ENCODE measurements around the gene BTLA.
A peak's percentile ranks its signal among the peaks of the same experiment; 100 is the strongest.
"Not testable (repeated sequence)": the region's sequence is repeated elsewhere in the genome, so short reads cannot be mapped to it uniquely, and the experiment has no call there.

Gene BTLA, protein sequence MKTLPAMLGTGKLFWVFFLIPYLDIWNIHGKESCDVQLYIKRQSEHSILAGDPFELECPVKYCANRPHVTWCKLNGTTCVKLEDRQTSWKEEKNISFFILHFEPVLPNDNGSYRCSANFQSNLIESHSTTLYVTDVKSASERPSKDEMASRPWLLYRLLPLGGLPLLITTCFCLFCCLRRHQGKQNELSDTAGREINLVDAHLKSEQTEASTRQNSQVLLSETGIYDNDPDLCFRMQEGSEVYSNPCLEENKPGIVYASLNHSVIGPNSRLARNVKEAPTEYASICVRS
- total RNA-seq = 4.7 to 19.5 (median 14.1) reads per million in 9 experiments

DNA sequence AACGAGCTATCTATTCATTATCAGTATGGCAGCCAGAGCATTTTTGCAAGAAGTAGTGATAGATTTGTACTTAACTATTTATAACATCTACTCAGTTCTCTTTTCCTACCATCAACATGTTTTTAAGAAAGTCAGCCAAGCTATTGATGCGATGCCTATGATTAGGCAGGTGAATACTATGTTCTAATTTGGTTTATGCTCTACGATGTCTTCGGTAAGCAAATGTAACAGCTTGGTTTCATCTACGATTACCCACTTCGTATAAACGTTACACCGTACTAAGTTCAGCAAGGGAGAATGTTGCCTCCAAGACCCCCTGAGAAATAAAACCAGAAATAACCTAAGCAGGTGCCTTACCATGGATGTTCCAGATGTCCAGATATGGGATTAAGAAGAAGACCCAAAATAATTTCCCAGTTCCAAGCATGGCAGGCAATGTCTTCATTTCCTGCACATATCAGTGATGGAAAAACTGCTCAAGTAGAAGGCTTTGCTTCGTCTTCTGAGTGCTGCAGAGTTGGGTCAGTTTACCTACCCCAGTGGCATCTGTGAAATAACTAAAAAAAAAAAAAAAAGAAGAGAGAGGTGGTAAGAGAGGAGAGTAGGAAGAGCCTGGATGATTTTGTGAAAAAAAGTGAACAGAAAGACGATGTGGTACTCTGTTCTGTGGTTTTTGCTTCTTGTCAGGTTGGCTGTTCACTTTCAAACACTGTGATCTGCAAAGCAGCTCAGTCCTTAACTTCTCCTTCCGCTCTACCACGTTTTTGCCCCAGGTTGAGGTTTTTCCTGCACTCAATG, at the start of gene BTLA:
TSS of gene BTLA (minus strand) at position 559 of the 798 bp plus-strand sequence. CDS start at position 445, 114 bp downstream.
- ATAC-seq (replicated peaks) = peak; percentile 69
- peak within 1 kb of the TSS; percentile 57 to 91 for H3K27ac Mint-ChIP-seq
- H3K9me3 Mint-ChIP-seq = no peaks in the 10 kb centered on the region
- no peaks in the 10 kb centered on the region for H3K27me3 Mint-ChIP-seq
- H3K4me1 Mint-ChIP-seq (ENCODE audit: low read depth in 2 of 2) = peaks cover 27 to 49% of the 10 kb centered on the region in 2 donors
- DNase-seq = no peak
- H3K4me3 Mint-ChIP-seq = peak within 1 kb of the TSS; percentile 81 to 88
- H3K36me3 Mint-ChIP-seq (ENCODE audit: insufficient read depth) = peaks cover 13% of the 10 kb centered on the region

DNA sequence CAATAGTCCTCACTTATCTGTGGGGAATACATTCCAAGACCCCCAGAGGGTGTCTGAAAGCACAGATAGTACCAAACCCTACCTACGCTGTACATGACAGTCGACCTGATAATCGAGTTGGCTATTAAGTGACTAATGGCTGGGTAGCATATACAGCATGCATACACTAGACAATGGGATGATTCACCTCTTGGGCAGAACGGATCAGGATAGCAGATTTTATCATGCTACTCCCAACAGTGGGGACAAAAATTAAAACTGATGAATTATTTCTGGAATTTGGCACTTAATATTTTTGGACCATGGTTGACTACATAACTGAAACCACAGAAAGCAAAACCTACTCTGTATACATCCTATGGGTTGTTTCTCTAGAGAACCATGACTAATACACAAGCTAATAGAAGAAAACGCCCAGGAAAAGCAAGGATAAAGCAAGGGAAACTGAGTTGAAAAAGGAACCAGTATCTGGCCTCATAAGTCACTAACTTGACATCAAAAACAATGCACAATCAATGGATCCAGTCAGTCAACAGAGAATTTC, 47.0 kb upstream of the BTLA start:
- no peaks in the 10 kb centered on the region for H3K9me3 Mint-ChIP-seq
- H3K4me1 Mint-ChIP-seq (ENCODE audit: low read depth in 2 of 2) = peaks cover 5 to 11% of the 10 kb centered on the region in 2 donors
- H3K4me3 Mint-ChIP-seq = no peak overlapping the region
- ATAC-seq (replicated peaks) (no peak), DNase-seq (no peak)
- no peaks in the 10 kb centered on the region for H3K27me3 Mint-ChIP-seq
- peaks cover 72% of the 10 kb centered on the region for H3K36me3 Mint-ChIP-seq (ENCODE audit: insufficient read depth)
- peak overlapping the region in 1 of 2 donors; percentile 35 for H3K27ac Mint-ChIP-seq

DNA sequence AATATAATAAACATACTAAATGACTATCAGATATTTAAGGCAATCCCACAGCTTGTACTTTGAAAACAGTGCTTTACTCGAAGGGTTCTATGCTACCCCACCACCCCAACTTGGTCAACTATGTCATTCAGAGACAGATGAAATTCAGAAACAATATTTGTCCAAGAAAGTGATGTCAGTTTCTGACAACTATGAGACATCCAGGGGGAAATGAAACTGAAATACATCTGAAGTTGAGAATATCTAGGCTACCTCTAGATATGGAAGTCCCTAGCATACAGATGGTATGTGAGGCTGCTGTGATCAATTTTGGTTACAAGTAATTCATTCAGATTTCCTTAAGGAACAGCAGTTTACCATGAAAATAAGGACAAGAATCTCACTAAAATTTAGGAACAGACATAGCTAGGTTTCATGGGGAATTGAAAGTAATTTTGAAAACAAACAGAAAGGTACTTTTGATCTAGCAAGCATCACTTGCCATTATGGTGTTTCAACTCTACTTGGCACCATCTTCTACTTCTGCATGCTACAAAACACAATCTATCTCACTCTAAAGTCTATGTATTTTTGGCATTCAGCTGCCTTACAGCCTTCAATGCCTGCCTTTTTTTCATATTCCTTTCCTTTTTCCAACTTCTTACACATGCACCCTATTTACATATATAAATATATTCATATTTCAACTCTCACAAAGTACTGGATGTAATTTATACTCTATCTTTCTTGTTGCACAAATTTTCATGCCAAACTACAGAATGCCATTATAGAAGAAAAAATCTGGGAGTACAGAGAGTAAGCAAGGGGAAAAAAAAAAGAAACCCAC, 40.8 kb upstream of the BTLA start:
- DNase-seq (no peak), ATAC-seq (replicated peaks) (no peak)
- Mint-ChIP-seq H3K36me3 (ENCODE audit: insufficient read depth) (peaks cover 70% of the 10 kb centered on the region), H3K27ac (peak overlapping the region in 1 of 2 donors; percentile 41), H3K9me3 (no peaks in the 10 kb centered on the region), H3K4me1 (ENCODE audit: low read depth in 2 of 2) (peaks cover 2 to 19% of the 10 kb centered on the region in 2 donors), H3K27me3 (no peaks in the 10 kb centered on the region), H3K4me3 (no peak overlapping the region)

DNA sequence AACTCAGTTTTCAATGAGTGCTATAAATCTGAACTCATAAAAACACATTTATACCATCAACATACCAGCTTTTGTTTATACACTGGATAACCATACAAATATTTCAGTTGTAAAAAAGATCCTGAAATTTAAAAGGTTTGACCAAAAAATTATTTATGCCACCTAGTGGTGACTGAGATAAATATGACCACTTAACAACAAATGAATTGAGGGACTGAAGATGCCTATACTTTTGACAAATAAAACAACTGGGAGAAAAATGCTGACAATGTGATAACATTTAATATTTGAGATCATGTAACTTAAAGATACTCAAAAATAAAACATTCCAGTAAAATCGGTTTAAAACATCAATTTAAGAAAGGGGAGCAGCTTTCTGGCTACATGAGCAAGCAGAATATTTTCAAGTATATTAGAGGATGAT, 32.1 kb upstream of the BTLA start:
- ATAC-seq (replicated peaks) = peak; percentile 35
- peaks cover 3% of the 10 kb centered on the region in 2 donors for H3K4me1 Mint-ChIP-seq (ENCODE audit: low read depth in 2 of 2)
- no peaks in the 10 kb centered on the region for H3K9me3 Mint-ChIP-seq
- peaks cover 53% of the 10 kb centered on the region for H3K36me3 Mint-ChIP-seq (ENCODE audit: insufficient read depth)
- no peaks in the 10 kb centered on the region for H3K27me3 Mint-ChIP-seq
- H3K4me3 Mint-ChIP-seq = no peak overlapping the region
- no peak for DNase-seq
- H3K27ac Mint-ChIP-seq = no peak overlapping the region

DNA sequence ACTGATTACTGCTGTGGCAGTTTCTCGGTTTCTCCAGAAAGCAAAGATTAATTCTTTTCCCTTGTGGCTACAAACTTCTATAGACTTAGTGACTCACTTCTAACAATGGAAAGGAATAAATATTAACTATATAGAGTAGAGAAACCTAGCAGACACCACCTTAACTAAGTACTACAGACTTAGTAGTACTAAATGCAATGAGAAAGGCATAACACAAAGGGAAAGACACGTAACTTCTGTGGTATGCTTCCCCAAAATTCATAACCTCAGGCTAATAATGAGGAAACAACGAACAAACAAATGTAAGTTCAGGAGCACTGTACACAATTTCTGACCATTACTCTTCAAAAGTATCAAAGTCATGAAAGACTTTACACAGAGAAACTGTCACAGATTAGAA, 31.3 kb upstream of the BTLA start:
- peaks cover 45% of the 10 kb centered on the region for H3K36me3 Mint-ChIP-seq (ENCODE audit: insufficient read depth)
- peaks cover 3% of the 10 kb centered on the region in 2 donors for H3K4me1 Mint-ChIP-seq (ENCODE audit: low read depth in 2 of 2)
- H3K27ac Mint-ChIP-seq = no peak overlapping the region
- no peaks in the 10 kb centered on the region for H3K9me3 Mint-ChIP-seq
- ATAC-seq (replicated peaks) (no peak), DNase-seq (no peak)
- H3K27me3 Mint-ChIP-seq = no peaks in the 10 kb centered on the region
- no peak overlapping the region for H3K4me3 Mint-ChIP-seq

DNA sequence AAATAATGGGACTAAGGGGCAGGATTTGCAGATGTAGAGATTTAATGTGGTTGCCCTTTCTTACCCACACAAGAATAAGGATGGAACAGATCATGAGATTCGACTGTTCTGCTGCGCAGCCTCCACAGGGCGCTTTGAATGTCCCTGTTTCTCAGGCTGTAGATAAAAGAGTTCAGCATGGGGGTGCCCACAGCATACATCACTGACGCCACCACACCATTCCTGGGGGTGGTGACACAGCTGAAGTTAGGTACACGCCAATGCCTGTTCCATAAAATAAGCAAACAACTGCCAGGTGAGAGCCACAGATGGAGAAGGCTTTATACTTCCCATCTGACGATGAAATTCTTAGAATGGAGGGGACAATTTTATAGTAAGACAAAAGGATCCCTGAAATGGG, 24.9 kb upstream of the BTLA start:
- not testable (repeated sequence) for H3K9me3 Mint-ChIP-seq

DNA sequence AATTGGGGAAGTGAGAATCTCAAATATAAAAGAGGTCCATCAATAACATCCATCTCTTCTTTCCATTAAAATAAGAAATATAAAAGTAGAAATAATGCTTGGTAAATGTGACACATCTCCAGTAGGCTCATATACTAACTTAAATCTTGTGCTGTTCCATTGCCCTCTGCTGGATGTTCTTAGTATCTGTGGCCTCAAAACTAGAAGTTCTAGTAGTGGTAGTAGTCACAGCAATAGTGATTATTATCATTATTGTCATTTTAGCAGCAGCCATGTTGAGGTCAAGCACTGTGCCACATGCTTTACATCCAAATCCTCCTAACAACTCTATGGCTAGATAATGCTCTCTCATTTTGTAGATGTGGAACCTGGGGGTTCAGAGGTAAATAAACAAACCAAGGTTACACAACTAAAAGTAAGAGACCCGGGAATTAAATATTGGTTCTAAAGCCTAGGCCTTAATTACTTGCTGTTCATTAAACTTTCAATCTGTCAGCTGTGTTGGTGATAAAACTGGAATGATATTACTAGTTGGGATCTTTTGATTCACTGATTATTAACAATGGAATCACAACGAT, 20.2 kb upstream of the BTLA start:
- Mint-ChIP-seq H3K27ac (no peak overlapping the region), H3K9me3 (no peaks in the 10 kb centered on the region), H3K36me3 (ENCODE audit: insufficient read depth) (peaks cover 14% of the 10 kb centered on the region), H3K4me3 (no peak overlapping the region), H3K27me3 (no peaks in the 10 kb centered on the region), H3K4me1 (ENCODE audit: low read depth in 2 of 2) (peaks cover 5 to 6% of the 10 kb centered on the region in 2 donors)
- ATAC-seq (replicated peaks) = peak; percentile 94
- peak; percentile 33 to 39 (median 38) for DNase-seq

More for the DNA sequence above, 24.9 kb upstream of the BTLA start:
- ATAC-seq (replicated peaks); H3K27me3 Mint-ChIP-seq; H3K4me3 Mint-ChIP-seq; DNase-seq; H3K4me1 Mint-ChIP-seq (ENCODE audit: low read depth in 2 of 2): not testable (repeated sequence)
- peak overlapping the region; percentile 12 to 42 for H3K27ac Mint-ChIP-seq
- peaks cover 13% of the 10 kb centered on the region for H3K36me3 Mint-ChIP-seq (ENCODE audit: insufficient read depth)

DNA sequence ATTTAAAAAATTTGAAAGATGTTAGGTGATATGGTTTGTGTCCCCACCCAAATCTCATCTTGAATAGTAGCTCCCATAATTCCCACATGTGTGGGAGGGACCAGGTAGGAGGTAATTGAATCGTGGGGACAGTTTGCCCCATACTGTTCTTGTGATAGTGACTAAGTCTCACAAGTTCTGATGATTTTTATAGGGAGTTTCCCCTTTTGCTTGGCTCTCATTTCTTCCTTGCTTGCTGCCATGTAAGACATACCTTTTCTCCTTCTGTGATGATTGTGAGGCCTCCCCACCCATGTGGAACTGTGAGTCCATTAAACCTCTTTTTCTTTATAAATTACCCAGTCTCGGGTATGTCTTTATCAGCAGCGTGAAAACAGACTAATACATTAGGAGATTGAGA, 19.7 kb upstream of the BTLA start:
- peak; percentile 24 for ATAC-seq (replicated peaks)
- H3K4me3 Mint-ChIP-seq; DNase-seq; H3K27me3 Mint-ChIP-seq; H3K4me1 Mint-ChIP-seq (ENCODE audit: low read depth in 2 of 2); H3K9me3 Mint-ChIP-seq; H3K27ac Mint-ChIP-seq: not testable (repeated sequence)
- H3K36me3 Mint-ChIP-seq (ENCODE audit: insufficient read depth) = peaks cover 12% of the 10 kb centered on the region

DNA sequence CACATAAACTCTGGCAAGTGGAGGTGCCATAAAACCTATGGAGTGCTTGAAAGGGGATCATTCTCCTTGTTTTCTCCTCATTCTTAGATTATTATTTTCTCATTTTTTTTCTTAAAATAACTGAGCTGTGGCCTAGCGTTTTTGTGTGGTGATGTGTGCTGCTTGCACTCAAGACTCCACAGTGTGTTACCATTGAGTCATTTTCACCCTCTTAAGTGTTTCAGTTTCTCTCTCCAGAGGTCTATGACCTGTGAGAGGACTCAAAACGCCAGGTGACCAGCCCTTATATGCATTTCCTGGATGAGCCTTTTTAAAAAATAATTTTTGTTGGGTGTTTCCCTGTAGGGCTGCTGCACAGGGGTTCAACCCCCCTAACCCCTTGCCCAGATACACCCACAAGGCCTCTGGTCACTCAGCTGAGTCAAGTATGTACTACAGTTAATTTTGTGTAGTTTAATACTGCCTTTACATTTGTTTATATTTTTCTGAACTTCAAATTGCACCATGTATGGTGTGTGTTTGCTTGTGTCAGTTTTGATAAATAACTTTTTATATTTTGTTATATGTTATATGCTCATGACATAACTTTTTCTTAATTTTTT, 15.4 kb upstream of the BTLA start:
- DNase-seq (no peak), ATAC-seq (replicated peaks) (peak; percentile 70)
- Mint-ChIP-seq H3K4me1 (ENCODE audit: low read depth in 2 of 2) (peaks cover 5 to 6% of the 10 kb centered on the region in 2 donors), H3K4me3 (peak overlapping the region in 1 of 2 donors; percentile 17), H3K27me3 (no peaks in the 10 kb centered on the region), H3K27ac (no peak overlapping the region), H3K36me3 (ENCODE audit: insufficient read depth) (peaks cover 3% of the 10 kb centered on the region), H3K9me3 (no peaks in the 10 kb centered on the region)

DNA sequence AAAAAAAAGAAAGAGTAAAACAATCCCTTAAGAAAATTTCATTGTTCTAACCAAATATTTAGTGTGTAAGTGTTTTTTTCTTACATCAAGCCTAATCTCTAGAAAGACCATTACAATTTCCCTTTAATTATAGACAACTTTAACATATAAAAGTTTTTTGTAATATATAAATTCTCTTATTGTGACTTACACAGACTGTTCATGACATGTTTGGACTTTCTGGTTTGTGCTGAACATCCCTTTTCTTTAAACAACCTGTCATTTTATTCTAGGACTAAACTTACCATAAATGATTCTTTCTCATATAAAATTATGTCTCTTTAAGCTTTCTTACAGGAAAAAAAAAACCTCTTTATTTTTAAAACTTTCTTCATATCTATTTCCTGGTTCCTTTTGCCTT, 13.0 kb upstream of the BTLA start:
- ATAC-seq (replicated peaks) = no peak
- DNase-seq = no peak
- Mint-ChIP-seq H3K4me3 (no peak overlapping the region), H3K27me3 (no peaks in the 10 kb centered on the region), H3K27ac (no peak overlapping the region), H3K36me3 (ENCODE audit: insufficient read depth) (peaks cover 1% of the 10 kb centered on the region), H3K4me1 (ENCODE audit: low read depth in 2 of 2) (peaks cover 0 to 2% of the 10 kb centered on the region in 2 donors), H3K9me3 (no peaks in the 10 kb centered on the region)

DNA sequence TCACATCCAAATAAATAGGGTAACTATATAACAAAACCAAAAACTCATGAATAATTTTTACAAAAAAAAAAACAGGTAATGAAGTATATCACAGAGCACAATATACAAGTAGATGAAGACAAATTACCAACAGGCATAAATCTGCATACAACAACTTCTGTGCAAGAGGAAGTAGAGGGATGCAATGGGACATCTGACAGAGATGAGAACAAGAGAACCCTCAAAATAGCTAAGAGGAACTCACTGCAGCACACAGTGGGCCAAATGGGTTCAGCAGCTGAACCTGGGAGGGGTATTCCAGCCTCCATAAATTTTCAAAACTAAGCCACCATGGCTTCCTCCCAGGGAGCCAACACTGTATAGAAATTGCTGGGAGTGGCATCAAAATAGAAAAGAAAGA, 9.6 kb upstream of the BTLA start:
- Mint-ChIP-seq H3K9me3 (no peaks in the 10 kb centered on the region), H3K27ac (no peak overlapping the region), H3K4me1 (ENCODE audit: low read depth in 2 of 2) (peaks cover 0 to 2% of the 10 kb centered on the region in 2 donors), H3K36me3 (ENCODE audit: insufficient read depth) (no peaks in the 10 kb centered on the region), H3K27me3 (no peaks in the 10 kb centered on the region), H3K4me3 (no peak overlapping the region)
- DNase-seq (no peak), ATAC-seq (replicated peaks) (no peak)

DNA sequence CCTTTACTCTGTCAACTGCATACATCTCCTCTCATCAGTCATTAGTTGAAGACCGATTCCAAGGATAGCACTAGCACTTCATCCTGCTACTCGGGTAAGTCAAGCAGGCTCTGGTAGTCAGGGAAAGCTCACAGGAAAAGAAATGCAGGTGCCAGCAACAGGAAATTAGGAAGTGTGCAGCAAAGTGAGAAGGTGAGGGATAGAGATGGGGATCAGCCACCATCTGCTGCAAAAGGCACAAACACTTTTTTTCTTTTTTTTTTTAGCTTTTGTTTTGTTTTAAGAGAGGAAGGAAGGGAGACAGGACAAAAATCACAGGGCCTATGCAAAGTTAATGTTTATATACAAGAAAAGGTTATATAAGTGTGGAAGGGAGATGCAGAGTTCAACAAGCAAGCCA, 9.0 kb upstream of the BTLA start:
- no peaks in the 10 kb centered on the region for H3K9me3 Mint-ChIP-seq
- no peaks in the 10 kb centered on the region for H3K36me3 Mint-ChIP-seq (ENCODE audit: insufficient read depth)
- no peak for ATAC-seq (replicated peaks)
- no peaks in the 10 kb centered on the region for H3K27me3 Mint-ChIP-seq
- H3K4me1 Mint-ChIP-seq (ENCODE audit: low read depth in 2 of 2) = peaks cover 0 to 2% of the 10 kb centered on the region in 2 donors
- H3K27ac Mint-ChIP-seq = no peak overlapping the region
- H3K4me3 Mint-ChIP-seq = no peak overlapping the region
- DNase-seq = no peak

Measured in effector memory CD8-positive, alpha-beta T cell (primary cell).